ENCODE results near the gene TBX2.

DNA sequence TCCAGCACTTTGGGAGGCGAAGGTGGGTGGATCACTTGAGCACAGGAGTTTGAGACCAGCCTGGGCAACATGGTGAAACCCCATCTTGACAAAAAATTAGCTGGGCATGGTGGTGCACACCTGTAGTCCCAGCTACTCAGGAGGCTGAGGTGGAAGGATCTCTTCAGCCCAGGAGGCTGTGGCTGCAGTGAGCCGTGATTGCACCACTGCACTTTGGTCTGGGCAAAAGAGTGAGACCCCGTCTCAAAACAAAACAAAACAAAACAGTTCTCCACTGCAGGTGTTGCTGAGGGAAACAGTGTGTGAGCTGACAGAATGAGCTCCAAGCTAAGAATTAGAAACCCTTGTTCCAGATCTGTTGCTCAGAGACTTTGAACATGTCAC is 35.2 kb upstream of the TBX2 start:
- TF ChIP-seq CTCF (conservative IDR thresholded peaks at IDR 0.05 in 1 of 2, IDR thresholded peaks at IDR 0.05 in 1 of 2; ENCODE audit: low read depth in 1 of 2, low read length in 2 of 2) (no peak), EZH2 (IDR thresholded peaks at IDR 0.05; ENCODE audit: low read length, missing control alignments) (no peak)
